Measurements from ENCODE around the gene TAMALIN. TPM values are rescaled to one million over a fixed set of nuclear protein-coding genes. Genes with fewer than 3 reads are reported as not detected.

Gene TAMALIN
- total RNA-seq, 1 donor from 2014 or later: 22.0 TPM

DNA sequence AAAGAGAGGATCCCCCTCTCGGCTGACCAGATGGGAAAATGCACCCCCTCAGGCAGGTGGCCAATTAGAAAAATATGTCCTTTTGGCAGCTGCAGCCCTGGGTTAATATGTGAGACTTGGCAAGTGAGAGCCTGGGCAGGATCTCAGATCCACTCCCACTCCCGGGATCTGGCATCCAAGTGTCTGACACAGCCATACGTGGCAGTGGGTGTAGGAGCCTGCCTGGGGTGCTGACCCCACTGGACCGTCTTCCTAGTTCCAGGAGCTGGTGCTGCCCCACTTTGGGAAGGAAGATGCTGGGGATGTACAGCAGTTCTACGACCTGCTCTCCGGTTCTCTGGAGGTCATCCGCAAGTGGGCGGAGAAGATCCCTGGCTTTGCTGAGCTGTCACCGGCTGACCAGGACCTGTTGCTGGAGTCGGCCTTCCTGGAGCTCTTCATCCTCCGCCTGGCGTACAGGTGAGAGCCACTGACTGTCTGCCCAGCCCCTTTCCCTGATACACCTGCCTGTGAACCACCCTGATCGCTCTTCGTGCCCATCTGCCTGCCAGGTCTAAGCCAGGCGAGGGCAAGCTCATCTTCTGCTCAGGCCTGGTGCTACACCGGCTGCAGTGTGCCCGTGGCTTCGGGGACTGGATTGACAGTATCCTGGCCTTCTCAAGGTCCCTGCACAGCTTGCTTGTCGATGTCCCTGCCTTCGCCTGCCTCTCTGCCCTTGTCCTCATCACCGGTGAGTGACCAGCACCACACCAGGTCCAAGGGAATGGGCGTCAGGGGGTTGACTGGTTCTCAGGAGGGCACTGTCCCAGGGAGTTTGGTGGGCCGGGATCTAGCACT, 50.3 kb downstream of the TAMALIN start:
- no peak overlapping the region for H3K4me3 Mint-ChIP-seq
- peaks cover 3% of the 10 kb centered on the region for H3K27me3 Mint-ChIP-seq (ENCODE audit: low read depth)
- peaks cover 2% of the 10 kb centered on the region for H3K4me1 Mint-ChIP-seq
- DNase-seq (ENCODE audit: low spot score in 2 of 2, unreplicated experiment in 2 of 2): no peak
- H3K36me3 Mint-ChIP-seq: peaks cover 2% of the 10 kb centered on the region
- no peak overlapping the region for H3K27ac Mint-ChIP-seq
- TF ChIP-seq, protein P1, sequence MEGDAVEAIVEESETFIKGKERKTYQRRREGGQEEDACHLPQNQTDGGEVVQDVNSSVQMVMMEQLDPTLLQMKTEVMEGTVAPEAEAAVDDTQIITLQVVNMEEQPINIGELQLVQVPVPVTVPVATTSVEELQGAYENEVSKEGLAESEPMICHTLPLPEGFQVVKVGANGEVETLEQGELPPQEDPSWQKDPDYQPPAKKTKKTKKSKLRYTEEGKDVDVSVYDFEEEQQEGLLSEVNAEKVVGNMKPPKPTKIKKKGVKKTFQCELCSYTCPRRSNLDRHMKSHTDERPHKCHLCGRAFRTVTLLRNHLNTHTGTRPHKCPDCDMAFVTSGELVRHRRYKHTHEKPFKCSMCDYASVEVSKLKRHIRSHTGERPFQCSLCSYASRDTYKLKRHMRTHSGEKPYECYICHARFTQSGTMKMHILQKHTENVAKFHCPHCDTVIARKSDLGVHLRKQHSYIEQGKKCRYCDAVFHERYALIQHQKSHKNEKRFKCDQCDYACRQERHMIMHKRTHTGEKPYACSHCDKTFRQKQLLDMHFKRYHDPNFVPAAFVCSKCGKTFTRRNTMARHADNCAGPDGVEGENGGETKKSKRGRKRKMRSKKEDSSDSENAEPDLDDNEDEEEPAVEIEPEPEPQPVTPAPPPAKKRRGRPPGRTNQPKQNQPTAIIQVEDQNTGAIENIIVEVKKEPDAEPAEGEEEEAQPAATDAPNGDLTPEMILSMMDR (IDR thresholded peaks at IDR 0.05; ENCODE audit: unreplicated experiment): no peak
- no peaks in the 10 kb centered on the region for H3K9me3 Mint-ChIP-seq

- no peak for DNase-seq (ENCODE audit: low spot score in 2 of 2, unreplicated experiment in 2 of 2)
- Mint-ChIP-seq H3K27me3 (ENCODE audit: low read depth) (peaks cover 2% of the 10 kb centered on the region), H3K9me3 (no peaks in the 10 kb centered on the region), H3K4me3 (no peak overlapping the region), H3K27ac (no peak overlapping the region), H3K36me3 (peaks cover 2% of the 10 kb centered on the region), H3K4me1 (no peaks in the 10 kb centered on the region)
- TF ChIP-seq, protein P1 (IDR thresholded peaks at IDR 0.05; ENCODE audit: unreplicated experiment): no peak
Measured at GRCh38 chr12:52057638-52058576, 51.2 kb downstream of the TAMALIN start.

GRCh38 chr12:52058631-52059361, 52.0 kb downstream of the TAMALIN start:
- Mint-ChIP-seq H3K4me1 (no peaks in the 10 kb centered on the region), H3K36me3 (peaks cover 2% of the 10 kb centered on the region), H3K9me3 (no peaks in the 10 kb centered on the region), H3K27ac (no peak overlapping the region), H3K27me3 (ENCODE audit: low read depth) (peaks cover 4% of the 10 kb centered on the region), H3K4me3 (no peak overlapping the region)
- no peak for DNase-seq (ENCODE audit: low spot score in 2 of 2, unreplicated experiment in 2 of 2)
- TF ChIP-seq, protein P1 (IDR thresholded peaks at IDR 0.05; ENCODE audit: unreplicated experiment): no peak

- Mint-ChIP-seq H3K9me3 (no peaks in the 10 kb centered on the region), H3K36me3 (peaks cover 2% of the 10 kb centered on the region), H3K4me1 (no peaks in the 10 kb centered on the region), H3K27me3 (ENCODE audit: low read depth) (peaks cover 9% of the 10 kb centered on the region), H3K4me3 (no peak overlapping the region), H3K27ac (no peak overlapping the region)
- DNase-seq (ENCODE audit: low spot score in 2 of 2, unreplicated experiment in 2 of 2): no peak
- TF ChIP-seq, protein P1 (IDR thresholded peaks at IDR 0.05; ENCODE audit: unreplicated experiment): no peak
Measured at GRCh38 chr12:52059582-52060497, 53.1 kb downstream of the TAMALIN start.
